AG09319 (cell line): ENCODE data around the gene GALNS.

Source experiments
- DNase-seq: peaks from one replicate; pipeline ENCODE4 v3.0.0-alpha.2; 2010; ENCODE audit warnings: low read depth; ENCODE audit errors: extremely low read depth
- CTCF ChIP-seq: IDR thresholded peaks from 2 replicates; pipeline ENCODE4 v1.5.1; 2011; ENCODE audit warnings: low read depth, mild to moderate bottlenecking, inconsistent platforms, low read length, moderate library complexity

GALNS gene

GRCh38 chr16:88809068-88809675, 47.6 kb downstream of the GALNS start:
- no peak for TF ChIP-seq CTCF
- no peak for DNase-seq

GRCh38 chr16:88807626-88808453, 48.9 kb downstream of the GALNS start:
- no peak for TF ChIP-seq CTCF
- DNase-seq: no peak

- TF ChIP-seq CTCF: no peak
- DNase-seq: no peak
These were observed 49.6 kb downstream of the GALNS start for GRCh38 chr16:88807142-88807625.

- no peak for DNase-seq
These were observed 50.1 kb downstream of the GALNS start for GRCh38 chr16:88806491-88807111.

GRCh38 chr16:88805887-88806393, 50.8 kb downstream of the GALNS start:
- no peak for DNase-seq
- no peak for TF ChIP-seq CTCF

More at GRCh38 chr16:88806491-88807111, 50.1 kb downstream of the GALNS start:
- no peak for TF ChIP-seq CTCF

- no peak for DNase-seq
- no peak for TF ChIP-seq CTCF
These were observed 51.4 kb downstream of the GALNS start for GRCh38 chr16:88805340-88805715.
